ENCODE measurements around the gene EPS8L1. TPM values are rescaled to one million over a fixed set of nuclear protein-coding genes. Genes with fewer than 3 reads are reported as not detected.

The EPS8L1 gene
- total RNA-seq, 1 experiment from 2014 or later: 111 TPM

DNA sequence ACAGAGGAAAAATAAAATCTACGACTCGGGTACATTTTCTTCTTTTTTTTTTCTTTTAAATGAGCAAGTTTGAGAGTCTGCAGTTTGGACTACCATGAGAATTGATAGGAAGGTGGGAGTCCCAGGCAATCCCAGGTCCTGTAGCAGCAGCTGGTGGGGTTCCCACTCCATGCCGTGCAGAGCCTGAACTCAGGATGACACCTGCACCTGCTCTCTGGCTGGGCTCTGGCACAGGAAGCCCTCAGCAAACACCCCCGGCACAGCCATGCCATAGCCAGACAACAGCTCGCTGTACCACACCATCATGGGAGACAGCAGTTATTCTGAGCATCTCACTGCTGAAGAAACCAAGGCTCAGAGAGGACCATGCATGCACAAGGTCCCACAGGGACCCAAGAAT is 31.4 kb upstream of the EPS8L1 start:
- H4K20me1 ChIP-seq (ENCODE audit: insufficient read depth): peaks cover 48% of the 10 kb centered on the region
- H3K4me3 ChIP-seq: no peak overlapping the region
- CTCF ChIA-PET: interaction anchor here (0.7 kb wide), 1 partner anchor 107 kb away, joined by 3 read pairs; no protein-coding TSS in a partner anchor
- H3K36me3 ChIP-seq (ENCODE audit: low read depth): peaks cover 11% of the 10 kb centered on the region
- TF ChIP-seq CTCF (conservative IDR thresholded peaks at IDR 0.05) (no peak), EZH2 (IDR thresholded peaks at IDR 0.05; ENCODE audit: low read depth) (no peak)
- no peak for DNase-seq
- H3K9me2 ChIP-seq (ENCODE audit: insufficient read depth): no peaks in the 10 kb centered on the region
- no peaks in the 10 kb centered on the region for H3K79me2 ChIP-seq (ENCODE audit: low read depth)
- H2AFZ ChIP-seq: no peak overlapping the region
- no TSS peak for BruUV-seq (replicated peaks)
- no peaks in the 10 kb centered on the region for H3K9me3 ChIP-seq (ENCODE audit: insufficient read depth, low read depth)
- H3K27ac ChIP-seq: no peak overlapping the region
- H3K4me1 ChIP-seq (replicated peaks; ENCODE audit: insufficient read depth): no peaks in the 10 kb centered on the region
- no peaks in the 10 kb centered on the region for H3K27me3 ChIP-seq (ENCODE audit: insufficient read depth, low read depth)
- H3F3A ChIP-seq (ENCODE audit: insufficient read depth, low read depth): peaks cover 26% of the 10 kb centered on the region; the same call in 1 of the 2 replicates
- no peak overlapping the region for H3K4me2 ChIP-seq
- POLR2A ChIA-PET (ENCODE audit: unreplicated experiment): interaction anchor here (0.7 kb wide), 1 partner anchor 579 kb away, joined by 7 read pairs; no protein-coding TSS in a partner anchor
- intact Hi-C loops (cut with micrococcal nuclease; ENCODE audit: unreplicated experiment): no loop called here

GRCh38 chr19:55044771-55045716 is 30.6 kb upstream of the EPS8L1 start:
- Histone ChIP-seq H3K9me3 (ENCODE audit: insufficient read depth, low read depth) (no peaks in the 10 kb centered on the region), H3K4me2 (no peak overlapping the region), H3K27me3 (ENCODE audit: insufficient read depth, low read depth) (no peaks in the 10 kb centered on the region), H3K27ac (no peak overlapping the region), H3K36me3 (ENCODE audit: low read depth) (peaks cover 11% of the 10 kb centered on the region), H3K9me2 (ENCODE audit: insufficient read depth) (no peaks in the 10 kb centered on the region), H3K4me1 (replicated peaks; ENCODE audit: insufficient read depth) (no peaks in the 10 kb centered on the region), H3K79me2 (ENCODE audit: low read depth) (no peaks in the 10 kb centered on the region), H2AFZ (no peak overlapping the region), H3K4me3 (no peak overlapping the region), H4K20me1 (ENCODE audit: insufficient read depth) (peaks cover 46% of the 10 kb centered on the region), H3F3A (ENCODE audit: insufficient read depth, low read depth) (peaks cover 22% of the 10 kb centered on the region; the same call in 1 of the 2 replicates)
- ChIA-PET POLR2A (ENCODE audit: unreplicated experiment) (no interaction called here), CTCF (no interaction called here)
- no TSS peak for BruUV-seq (replicated peaks)
- no peak for DNase-seq
- intact Hi-C loops (cut with micrococcal nuclease; ENCODE audit: unreplicated experiment): no loop called here
- TF ChIP-seq EZH2 (IDR thresholded peaks at IDR 0.05; ENCODE audit: low read depth) (no peak), CTCF (conservative IDR thresholded peaks at IDR 0.05) (no peak)

- ChIA-PET POLR2A (ENCODE audit: unreplicated experiment) (no interaction called here), CTCF (no interaction called here)
- Histone ChIP-seq H3F3A (ENCODE audit: insufficient read depth, low read depth) (peaks cover 16% of the 10 kb centered on the region; the same call in 1 of the 2 replicates), H3K4me1 (replicated peaks; ENCODE audit: insufficient read depth) (no peaks in the 10 kb centered on the region), H3K27ac (no peak overlapping the region), H4K20me1 (ENCODE audit: insufficient read depth) (peaks cover 52% of the 10 kb centered on the region), H3K4me3 (no peak overlapping the region), H3K36me3 (ENCODE audit: low read depth) (peaks cover 22% of the 10 kb centered on the region), H3K9me3 (ENCODE audit: insufficient read depth, low read depth) (no peaks in the 10 kb centered on the region), H3K4me2 (no peak overlapping the region), H3K27me3 (ENCODE audit: insufficient read depth, low read depth) (no peaks in the 10 kb centered on the region), H3K9me2 (ENCODE audit: insufficient read depth) (no peaks in the 10 kb centered on the region), H2AFZ (no peak overlapping the region), H3K79me2 (ENCODE audit: low read depth) (no peaks in the 10 kb centered on the region)
- intact Hi-C loops (cut with micrococcal nuclease; ENCODE audit: unreplicated experiment): no loop called here
- no TSS peak for BruUV-seq (replicated peaks)
- DNase-seq: no peak
- TF ChIP-seq CTCF (conservative IDR thresholded peaks at IDR 0.05): no peak
- TF ChIP-seq EZH2 (IDR thresholded peaks at IDR 0.05; ENCODE audit: low read depth): no peak
These were observed 28.6 kb upstream of the EPS8L1 start for GRCh38 chr19:55046975-55047622.

Data from PC-9 (cell line).